ENCODE measurements around the gene PDZRN3. TPM values are rescaled to one million over a fixed set of nuclear protein-coding genes. Genes with fewer than 3 reads are reported as not detected.

Gene PDZRN3
- total RNA-seq, 1 donor from 2014 or later: 37.9 TPM

DNA sequence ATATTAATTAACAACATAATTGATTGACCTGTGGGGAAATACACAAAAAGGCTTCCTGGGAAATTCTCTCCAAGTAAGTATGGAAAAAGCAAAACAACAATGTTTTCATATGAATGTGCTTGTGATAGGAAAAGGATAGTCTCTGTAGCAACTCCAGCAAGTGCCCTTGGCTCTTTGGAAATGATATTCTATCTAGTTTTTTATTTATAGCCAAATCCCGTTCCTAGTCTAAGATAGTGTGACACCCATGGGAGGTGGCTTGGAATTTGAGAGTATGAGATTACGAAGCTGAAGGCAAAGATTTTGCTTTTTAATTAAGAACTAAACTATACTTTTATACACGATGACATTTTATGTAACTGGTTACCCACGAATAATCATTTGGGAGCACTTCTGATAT is 119.9 kb downstream of the PDZRN3 start:
- no peak for DNase-seq (ENCODE audit: low spot score)
- intact Hi-C loops (cut with DNase I): no loop called here
- ATAC-seq: no peak

DNA sequence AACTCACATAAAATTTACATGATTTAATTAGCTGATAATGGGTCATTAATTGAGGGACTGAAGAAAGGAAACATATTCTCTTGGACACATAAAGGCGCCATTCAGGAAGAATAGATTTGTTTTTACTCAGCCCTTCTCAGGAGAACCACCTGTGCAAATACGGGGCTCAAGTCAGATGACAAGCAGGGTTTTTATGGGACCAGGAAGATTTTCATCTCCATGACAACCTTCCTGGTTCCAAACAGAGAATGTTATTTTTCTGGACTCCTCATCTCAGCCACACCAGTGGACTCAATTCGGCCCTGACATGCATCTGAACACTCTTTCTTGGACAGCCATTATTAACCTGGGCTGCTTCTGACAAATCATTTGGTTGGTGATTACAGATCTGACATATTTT is 120.5 kb downstream of the PDZRN3 start:
- DNase-seq (ENCODE audit: low spot score) (no peak), ATAC-seq (peak; percentile 56)
- intact Hi-C loops (cut with DNase I): no loop called here

DNA sequence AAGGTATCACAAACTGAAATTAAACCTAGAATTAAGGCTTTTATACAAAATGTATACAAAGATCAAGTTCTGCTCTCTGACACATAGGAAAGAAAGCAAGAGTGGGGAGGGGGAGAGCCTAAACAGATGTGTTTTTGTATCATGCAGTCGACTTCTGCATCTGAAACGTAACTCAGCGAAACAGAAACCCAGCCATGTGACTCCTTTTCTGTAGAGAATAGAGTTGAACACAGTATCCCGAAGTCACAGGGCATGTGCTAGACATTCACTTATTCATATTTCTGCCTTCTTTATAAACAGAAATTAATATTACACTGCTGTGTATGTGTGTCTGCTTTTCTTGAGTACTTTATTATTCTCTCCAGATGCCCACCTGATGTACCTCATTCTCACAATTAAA is 121.0 kb downstream of the PDZRN3 start:
- intact Hi-C loops (cut with DNase I): no loop called here
- DNase-seq (ENCODE audit: low spot score) (no peak), ATAC-seq (peak; percentile 39)

DNA sequence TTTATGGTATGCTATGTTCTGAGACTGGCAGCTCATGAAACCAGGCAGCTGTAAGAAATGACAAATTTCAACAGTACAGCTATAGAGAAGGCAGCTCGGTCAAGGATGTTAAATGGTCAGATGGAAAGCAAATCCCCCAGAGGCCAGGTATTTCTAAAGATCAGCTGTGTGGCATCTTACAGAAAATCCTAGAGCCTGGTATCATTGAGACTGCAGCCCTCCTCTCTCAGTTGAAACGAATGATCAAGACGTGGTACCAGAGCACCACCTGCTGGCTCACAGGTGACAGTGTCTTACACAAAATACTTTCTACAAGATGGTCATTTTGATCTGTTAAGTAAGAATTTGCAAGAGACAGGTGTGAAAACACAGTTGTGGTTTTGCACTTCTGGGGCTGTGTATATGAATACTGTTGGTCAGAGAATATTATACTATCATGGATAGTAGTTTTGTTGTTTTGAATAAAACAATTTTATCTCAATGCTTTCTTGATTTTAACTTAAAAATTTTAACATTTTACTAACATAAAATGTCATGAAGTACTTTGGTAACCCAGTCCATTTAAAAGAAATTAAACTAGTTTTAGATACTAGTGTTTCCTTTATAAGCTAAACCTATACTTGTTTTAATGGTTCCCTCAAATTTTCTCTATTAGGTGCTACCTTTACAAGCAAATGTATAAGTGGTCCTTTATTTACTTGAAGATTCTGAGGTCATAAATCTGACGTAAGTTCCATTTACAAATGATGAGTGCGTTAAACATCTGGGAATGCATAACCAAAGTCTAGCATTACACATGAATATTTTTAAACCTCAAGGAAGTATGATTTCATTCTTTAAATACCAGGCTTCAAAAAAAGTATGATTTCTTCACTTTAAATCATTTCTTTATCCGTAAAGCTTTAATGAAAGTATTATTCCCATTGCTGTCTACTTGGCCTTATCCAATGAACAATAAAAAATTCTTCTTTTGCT is 121.8 kb downstream of the PDZRN3 start:
- ATAC-seq: peak; percentile 80
- peak; percentile 87 for DNase-seq (ENCODE audit: low spot score)
- intact Hi-C loops (cut with DNase I): no loop called here

DNA sequence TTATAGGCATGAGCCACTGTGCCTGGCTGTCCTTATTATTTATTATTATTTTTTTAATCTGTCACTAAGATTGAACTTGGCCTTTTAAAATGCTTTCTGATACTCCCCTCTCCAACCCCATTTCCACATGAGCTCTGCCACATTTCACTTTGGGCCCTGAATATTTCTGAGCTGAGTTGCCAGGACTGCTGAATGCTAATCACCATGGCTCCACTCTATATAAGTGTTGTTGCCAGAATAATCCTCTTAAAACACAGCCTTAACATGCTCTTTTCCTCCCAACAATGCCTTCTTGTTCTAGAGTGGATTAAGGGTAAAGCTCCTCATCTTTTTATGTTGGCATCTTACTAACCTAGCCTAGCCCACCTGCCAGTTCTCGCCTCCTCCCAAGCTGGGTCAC is 124.4 kb downstream of the PDZRN3 start:
- DNase-seq (ENCODE audit: low spot score): no peak
- no peak for ATAC-seq
- intact Hi-C loops (cut with DNase I): no loop called here

DNA sequence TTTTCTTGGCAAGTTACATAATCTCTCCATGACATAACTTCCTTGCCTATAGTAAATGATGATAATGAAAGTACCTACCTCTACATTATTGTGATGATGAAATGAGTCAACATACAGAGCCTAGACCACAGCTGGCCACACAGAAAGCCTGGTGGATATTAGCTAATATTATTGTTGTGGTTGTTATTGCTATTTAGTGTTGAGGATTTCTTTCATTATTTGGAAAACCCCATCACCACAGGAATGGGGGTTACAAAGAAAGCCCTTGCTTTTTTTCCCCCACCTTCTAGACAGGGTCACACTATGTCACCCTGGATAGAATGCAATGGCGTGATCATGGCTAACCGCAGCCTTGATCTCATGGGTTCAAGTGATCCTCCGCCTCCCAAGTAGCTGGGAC is 125.0 kb downstream of the PDZRN3 start:
- ATAC-seq (no peak), DNase-seq (ENCODE audit: low spot score) (no peak)
- intact Hi-C loops (cut with DNase I): loop anchor here (5.0 kb wide), 1 partner anchor 397 kb away; no protein-coding TSS in a partner anchor

DNA sequence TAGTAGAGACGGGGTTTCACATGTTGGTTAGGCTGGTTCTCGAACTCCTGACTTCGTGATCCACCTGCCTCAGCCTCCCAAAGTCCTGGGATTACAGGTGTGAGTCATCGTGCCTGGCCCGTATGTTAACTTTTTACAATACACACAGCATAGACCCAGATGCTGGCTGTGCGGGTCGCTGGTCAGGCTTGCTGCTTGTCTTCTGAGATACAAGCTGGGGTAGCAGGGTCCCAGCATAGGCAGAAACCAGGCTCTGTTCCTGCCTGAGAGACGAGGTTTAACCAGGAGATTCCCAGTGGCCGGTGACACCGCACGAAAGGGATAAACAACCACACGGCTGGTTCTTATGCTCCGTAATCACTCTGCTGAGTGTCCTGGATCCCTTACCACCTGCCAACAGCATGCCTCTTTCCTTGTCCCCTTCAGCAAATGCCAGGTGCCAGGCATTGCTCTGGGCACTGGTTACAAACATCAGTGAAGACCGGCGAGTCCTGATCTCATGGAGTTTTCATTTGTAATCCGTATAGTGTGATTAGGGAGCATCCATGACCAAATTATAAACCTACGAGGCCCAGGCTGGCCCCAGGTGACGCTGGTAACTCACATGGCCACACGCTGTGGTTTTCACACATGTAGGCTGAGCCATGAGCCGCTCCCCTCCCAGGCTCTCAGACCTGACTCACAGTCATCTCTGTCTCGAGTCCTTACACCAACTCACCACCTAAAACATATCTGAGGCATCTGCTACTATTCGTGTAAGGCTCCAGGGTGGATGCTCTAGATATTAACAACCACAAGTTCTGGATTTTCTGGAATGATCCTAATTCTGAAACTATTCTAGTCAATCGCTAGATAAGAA is 125.7 kb downstream of the PDZRN3 start:
- intact Hi-C loops (cut with DNase I): loop anchor here (5.0 kb wide), 1 partner anchor 397 kb away; no protein-coding TSS in a partner anchor
- ATAC-seq (no peak), DNase-seq (ENCODE audit: low spot score) (no peak)

DNA sequence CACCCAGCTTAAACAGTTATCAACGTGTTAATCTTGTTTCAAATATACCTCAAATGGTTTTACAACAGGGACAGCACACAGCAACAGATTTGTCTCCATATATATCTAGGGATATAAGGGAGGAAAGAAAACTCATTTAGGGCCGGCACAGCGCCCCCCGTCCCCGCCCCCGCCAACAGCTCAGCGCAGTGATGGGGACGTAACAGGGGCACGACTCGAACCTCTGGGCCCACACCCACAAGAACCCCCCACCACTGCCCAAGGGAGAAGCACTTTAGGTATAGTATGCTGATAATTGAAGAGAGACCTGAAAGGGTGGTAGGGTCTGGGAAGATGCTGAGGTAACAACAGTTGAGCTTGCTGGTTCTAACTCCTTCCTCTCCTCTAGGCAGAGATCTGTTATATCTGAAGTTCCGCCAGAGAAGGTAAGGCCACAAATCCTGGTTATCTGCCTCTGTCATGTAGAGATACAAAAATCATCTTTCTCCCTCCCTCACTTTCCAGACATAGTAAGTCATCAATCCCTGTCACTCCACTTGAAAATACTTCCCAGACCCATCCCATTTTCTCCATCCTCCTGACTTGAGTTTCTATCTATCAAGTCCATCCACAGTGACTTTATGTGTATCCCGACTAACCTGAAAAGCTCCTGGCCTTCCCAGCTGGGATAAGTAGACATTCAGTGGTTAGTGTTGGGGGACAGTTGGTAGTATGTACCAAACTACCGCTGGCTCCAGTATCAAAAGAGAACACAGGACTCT is 126.9 kb downstream of the PDZRN3 start:
- no peak for DNase-seq (ENCODE audit: low spot score)
- no peak for ATAC-seq
- intact Hi-C loops (cut with DNase I): loop anchor here (5.0 kb wide), 1 partner anchor 396 kb away; no protein-coding TSS in a partner anchor

DNA sequence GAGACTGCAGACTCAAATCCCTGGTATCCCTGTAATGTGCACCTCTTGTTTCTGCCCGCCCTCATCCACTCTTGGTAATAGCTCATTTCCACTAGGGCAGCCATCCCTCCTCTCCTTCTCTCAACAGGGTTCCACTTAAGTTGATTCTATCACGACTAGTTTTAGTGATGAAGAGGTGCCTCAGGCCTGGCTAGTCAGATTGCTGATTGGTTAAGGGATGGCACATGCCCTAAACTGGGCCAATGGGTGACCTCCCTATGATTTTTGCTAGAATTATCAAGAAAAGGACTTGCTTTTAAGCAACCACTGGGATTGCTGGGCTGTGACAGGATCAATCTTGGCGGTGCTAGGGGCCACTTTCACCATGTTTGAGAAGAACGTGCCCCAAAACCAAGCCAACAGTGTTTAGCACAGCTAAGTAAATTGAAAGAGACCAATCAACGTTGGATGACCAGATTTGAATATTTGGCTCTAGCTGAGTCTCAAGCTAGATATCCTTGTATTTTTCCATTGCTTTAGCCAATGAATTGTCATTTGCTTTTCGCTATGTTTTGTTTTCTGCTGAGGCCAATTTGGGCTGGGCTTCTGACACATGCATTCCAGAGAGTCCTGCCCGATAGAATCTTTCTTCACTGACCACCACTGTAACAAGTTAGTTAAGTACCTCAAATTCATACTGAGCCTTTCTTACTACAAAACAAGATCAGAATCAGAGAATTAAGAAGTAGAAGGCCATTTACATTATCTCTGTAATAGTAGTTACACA is 131.0 kb downstream of the PDZRN3 start:
- intact Hi-C loops (cut with DNase I): no loop called here
- DNase-seq (ENCODE audit: low spot score): no peak
- peak; percentile 63 for ATAC-seq

DNA sequence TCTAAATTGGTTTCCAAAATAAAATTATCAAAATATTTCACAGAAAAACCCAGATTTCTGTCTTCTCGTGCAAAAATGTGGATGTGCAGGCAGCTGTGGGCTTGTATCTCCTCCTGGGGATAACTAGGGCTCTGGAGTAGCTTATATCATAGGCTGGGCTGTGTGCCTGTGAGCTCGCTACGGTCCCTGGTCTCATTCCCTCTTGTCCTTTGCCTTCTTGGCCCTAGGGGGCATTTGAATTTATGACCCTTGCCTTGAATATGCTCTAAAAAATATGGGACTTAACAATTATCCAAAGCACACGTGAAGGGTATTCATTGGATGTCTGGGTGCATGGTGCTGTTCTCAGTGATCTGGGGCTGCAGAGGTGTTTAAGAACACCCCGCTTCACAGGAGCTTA is 132.6 kb downstream of the PDZRN3 start:
- no peak for ATAC-seq
- intact Hi-C loops (cut with DNase I): no loop called here
- no peak for DNase-seq (ENCODE audit: low spot score)

DNA sequence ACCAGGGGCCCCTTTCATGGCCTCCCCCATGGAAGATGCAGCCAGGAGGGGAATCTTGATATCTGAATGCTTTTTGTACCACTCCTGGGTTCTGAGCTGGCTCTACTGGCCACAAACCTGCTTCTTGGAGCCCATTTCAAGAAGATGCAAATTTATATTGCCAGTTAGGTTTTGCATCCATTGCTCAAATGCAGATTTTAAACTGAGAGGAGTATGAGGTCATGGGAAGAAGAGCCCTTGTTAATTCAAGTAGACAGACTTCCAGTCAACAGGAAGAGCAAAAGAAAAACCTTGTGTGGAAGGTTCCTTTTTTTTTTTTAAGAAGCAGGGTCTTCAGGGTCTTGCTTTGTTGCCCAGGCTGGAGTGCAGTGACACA is 133.5 kb downstream of the PDZRN3 start:
- intact Hi-C loops (cut with DNase I): no loop called here

DNA sequence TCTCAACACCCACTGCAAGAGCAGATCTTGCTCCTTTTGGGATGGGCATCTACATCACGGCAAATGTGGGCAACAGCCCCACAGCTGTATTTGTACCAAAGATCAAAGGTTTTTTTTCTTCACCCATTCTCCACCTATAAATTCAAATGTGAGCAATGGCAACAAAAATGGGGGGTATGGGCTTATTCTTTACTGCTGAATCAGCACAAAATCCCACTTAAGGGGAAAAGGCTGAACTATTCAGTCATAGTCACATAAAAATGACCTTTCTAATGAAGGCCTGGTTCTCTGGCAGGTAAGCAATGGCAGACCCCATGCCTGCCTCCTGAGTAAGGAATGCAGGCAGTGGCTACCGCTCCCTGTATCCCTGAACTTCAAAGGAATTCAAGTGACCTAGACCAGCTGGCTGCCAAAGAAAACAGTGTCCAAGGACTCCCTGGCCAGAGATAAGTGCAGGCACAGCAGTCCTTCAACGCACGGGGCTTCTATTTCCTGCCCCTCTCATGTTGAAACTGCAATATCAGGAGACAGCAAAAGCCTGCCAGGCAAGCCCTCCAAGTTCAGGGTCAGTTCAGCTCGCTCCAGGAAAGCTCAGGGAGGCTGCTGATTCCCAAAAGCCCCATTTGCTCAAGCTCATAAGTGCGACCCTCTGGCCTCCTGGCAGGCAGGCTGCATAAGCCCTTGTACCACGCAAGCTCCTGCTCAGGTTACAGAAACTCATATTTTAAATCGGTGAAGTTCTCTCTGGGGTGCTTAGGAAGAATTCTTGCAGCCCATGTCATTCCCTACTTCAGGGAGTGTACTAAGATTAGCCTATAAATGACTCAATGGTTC is 134.1 kb downstream of the PDZRN3 start:
- ATAC-seq (peak; percentile 82), DNase-seq (ENCODE audit: low spot score) (peak; percentile 63)
- intact Hi-C loops (cut with DNase I): no loop called here

More for the DNA sequence above, 133.5 kb downstream of the PDZRN3 start:
- DNase-seq (ENCODE audit: low spot score) (no peak), ATAC-seq (peak; percentile 17)

DNA sequence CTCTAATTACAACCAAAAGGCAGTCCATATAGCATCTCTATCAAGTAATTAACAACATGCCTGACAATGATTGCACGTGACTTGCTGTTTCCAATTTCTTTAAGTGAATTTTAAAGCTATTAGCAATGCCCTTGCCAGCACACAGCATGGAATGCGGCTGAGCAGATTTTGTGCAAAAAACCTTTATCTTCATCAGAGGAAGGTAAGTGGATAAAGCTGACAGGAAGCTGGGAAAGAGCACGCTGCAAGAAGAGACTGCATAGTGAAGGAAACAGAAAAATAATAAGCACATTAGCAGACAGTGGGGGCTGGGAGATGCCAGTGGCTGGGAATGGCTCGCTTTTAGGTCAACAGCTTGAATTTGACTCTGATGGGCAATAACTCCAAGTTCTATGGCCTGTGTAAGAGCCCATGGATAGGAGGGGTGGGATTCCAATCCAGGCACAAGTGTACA is 138.8 kb downstream of the PDZRN3 start:
- DNase-seq (ENCODE audit: low spot score) (no peak), ATAC-seq (no peak)
- intact Hi-C loops (cut with DNase I): no loop called here

DNA sequence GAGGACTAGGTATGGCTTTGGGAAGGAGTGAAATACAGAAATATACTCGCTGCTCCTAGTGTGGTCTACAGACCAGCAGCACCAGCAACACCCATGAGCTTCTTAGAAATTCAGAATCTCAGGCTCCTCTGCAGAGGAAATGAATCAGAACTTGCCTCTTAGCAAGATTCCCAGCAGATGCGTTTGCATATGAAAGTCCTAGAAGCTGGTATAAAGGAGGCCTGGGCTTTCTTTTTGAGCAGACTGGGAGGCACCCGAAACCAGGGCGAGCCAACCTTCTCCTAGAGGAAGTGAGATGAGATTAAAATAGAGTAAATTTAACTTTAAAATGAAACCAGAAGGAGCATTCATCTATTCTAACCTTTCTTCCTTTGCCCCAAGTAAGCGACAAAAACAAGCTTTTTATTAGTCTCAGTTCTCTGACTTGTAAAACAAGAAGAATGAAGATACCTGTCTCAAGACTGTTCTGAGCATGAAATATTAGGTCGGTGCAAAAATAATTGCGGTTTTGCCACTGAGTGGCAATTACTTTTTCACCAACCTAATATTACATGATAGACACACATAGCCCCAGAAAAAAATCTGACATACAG is 140.0 kb downstream of the PDZRN3 start:
- DNase-seq (ENCODE audit: low spot score): no peak
- no peak for ATAC-seq
- intact Hi-C loops (cut with DNase I): no loop called here

DNA sequence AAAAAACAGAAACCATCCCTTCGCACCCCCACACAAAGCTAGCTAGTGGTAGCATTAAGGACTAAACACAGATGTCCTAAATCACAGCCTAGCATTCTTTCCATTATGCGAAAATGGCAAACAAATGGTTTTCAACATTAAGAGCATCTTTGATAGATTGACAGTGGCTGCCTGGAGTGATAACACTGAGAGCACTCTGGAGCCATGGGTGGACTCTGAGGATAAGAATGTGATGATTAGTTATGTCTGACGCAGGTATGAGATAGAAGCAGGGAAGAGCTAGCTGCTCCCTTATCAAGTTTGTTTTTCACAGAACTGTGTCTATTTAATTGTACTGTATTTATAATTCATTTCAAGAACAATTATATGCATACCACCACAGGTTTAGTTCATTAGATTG is 142.9 kb downstream of the PDZRN3 start:
- intact Hi-C loops (cut with DNase I): no loop called here
- DNase-seq (ENCODE audit: low spot score): no peak
- ATAC-seq: no peak

DNA sequence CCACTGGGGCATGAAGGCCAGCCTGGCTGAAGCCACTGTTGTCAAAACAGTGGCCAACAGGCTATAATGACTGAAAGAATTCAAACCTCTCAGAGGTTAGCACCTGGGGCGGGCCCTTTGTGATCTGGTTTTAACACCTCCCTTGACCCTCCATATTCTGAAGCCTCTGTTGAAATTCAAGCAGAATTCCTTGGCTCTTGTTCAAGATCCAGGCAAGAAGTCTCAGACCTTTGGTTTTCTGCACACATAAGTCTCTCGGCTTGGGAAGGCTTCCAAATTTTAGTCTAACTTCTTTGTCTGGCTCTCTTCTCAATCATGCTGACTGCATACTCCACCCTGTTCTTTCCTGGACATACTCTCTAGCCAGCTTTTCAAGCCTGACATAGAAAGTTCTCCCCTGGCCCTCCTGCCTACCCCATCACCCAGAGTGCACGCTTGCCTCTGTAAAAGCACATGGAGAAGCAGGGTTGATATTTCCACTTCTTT is 144.5 kb downstream of the PDZRN3 start:
- DNase-seq (ENCODE audit: low spot score) (no peak), ATAC-seq (peak; percentile 81)
- intact Hi-C loops (cut with DNase I): no loop called here

DNA sequence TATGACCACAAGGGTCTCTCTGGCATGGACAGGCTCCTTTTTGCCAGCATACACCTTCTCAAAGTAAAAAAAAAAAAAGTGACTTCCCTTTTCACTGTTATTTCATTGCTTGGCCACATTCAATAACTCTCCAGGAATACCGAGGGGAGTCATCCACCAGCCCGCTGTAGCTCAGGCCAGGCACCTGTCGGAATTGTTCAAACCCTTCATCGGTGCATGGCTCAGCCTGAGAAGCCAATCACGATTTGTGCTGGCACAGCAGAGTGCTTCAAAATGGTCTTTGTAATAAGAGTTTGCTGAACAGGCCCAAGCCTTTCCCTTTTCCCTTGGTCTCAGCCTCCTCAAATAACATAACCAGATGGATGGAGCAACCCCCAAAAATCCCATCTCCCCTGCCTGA is 145.4 kb downstream of the PDZRN3 start:
- intact Hi-C loops (cut with DNase I): no loop called here
- ATAC-seq (no peak), DNase-seq (ENCODE audit: low spot score) (no peak)
